MCF 10A (cell line): ENCODE results near the gene OTUB2. TPM values are rescaled to one million over a fixed set of nuclear protein-coding genes. Genes with fewer than 3 reads are reported as not detected.

ENCODE experiments used
- BruUV-seq: library from RNA; stranded (reverse); fragments of 400-500 nt; replicated peaks from 2 replicates; lab custom pipeline; 2021; lab: Mats Ljungman, UMichigan
- CTCF ChIA-PET: fragments of 300-600 bp; sonication (Branson Sonifier 250); formaldehyde crosslinking; extraction: SDS; loops from one replicate; lab custom pipeline; 2021; ENCODE audit warnings: antibody characterized with exemption, inconsistent platforms; lab: Yijun Ruan, JAX
- POLR2A ChIA-PET: fragments of 300-600, 350-650 bp; sonication (Branson Sonifier 250); formaldehyde crosslinking; extraction: SDS; loops from one replicate; lab custom pipeline; 2020; ENCODE audit warnings: antibody characterized with exemption, inconsistent platforms; lab: Yijun Ruan, JAX
- DNase-seq: peaks from one replicate; pipeline ENCODE4 v3.0.0-alpha.2; 2018; ENCODE audit not compliant: unreplicated experiment
- H3K27ac Mint-ChIP-seq: one replicate; pipeline ENCODE4 v1.8.0; 2022; ENCODE audit warnings: mild to moderate bottlenecking, low read depth, mixed read lengths; ENCODE audit not compliant: unreplicated experiment
- H3K27me3 Mint-ChIP-seq: one replicate; pipeline ENCODE4 v1.8.0; 2022; ENCODE audit warnings: mixed read lengths; ENCODE audit not compliant: insufficient read depth, unreplicated experiment
- H3K36me3 Mint-ChIP-seq: one replicate; pipeline ENCODE4 v1.8.0; 2022; ENCODE audit warnings: mild to moderate bottlenecking, moderate library complexity, mixed read lengths; ENCODE audit not compliant: insufficient read depth, unreplicated experiment
- H3K4me1 Mint-ChIP-seq: one replicate; pipeline ENCODE4 v1.8.0; 2022; ENCODE audit warnings: mixed read lengths; ENCODE audit not compliant: insufficient read depth, unreplicated experiment
- H3K4me3 Mint-ChIP-seq: one replicate; pipeline ENCODE4 v1.8.0; 2022; ENCODE audit warnings: mild to moderate bottlenecking, moderate library complexity, mixed read lengths; ENCODE audit not compliant: unreplicated experiment
- H3K9me3 Mint-ChIP-seq: one replicate; pipeline ENCODE4 v1.8.0; 2022; ENCODE audit warnings: mixed read lengths; ENCODE audit not compliant: unreplicated experiment
- CTCF ChIP-seq: fragments of 200-600 bp; IDR thresholded peaks from one replicate; pipeline ENCODE4 v1.8.0; 2022; ENCODE audit warnings: antibody characterized with exemption, mild to moderate bottlenecking; ENCODE audit not compliant: unreplicated experiment
- intact Hi-C: fragments of 100-400 bp; cut with micrococcal nuclease; formaldehyde crosslinking; loops from 2 replicates; pipeline ENCODE4 v1.14.1; 2022
- total RNA-seq: library from RNA; stranded (reverse); gene quantifications from 2 replicates; pipeline ENCODE4 v1.2.3, GENCODE V29; 2022

The OTUB2 gene
- total RNA-seq, 1 experiment from 2014 or later: 1.2 TPM

GRCh38 chr14:94018308-94018707, 7.8 kb upstream of the OTUB2 start:
- Mint-ChIP-seq H3K27ac (no peak overlapping the region), H3K27me3 (peaks cover 12% of the 10 kb centered on the region), H3K9me3 (no peaks in the 10 kb centered on the region), H3K4me1 (peaks cover 11% of the 10 kb centered on the region), H3K36me3 (no peaks in the 10 kb centered on the region), H3K4me3 (no peak overlapping the region)
- POLR2A ChIA-PET: no interaction called here
- no peak for DNase-seq
- CTCF ChIA-PET: interaction anchor here (0.5 to 1.0 kb wide), 4 partner anchors 13 to 1071 kb away, joined by 3 to 4 read pairs (median 4); no protein-coding TSS in a partner anchor
- BruUV-seq: no TSS peak
- intact Hi-C loops: no loop called here
- no peak for TF ChIP-seq CTCF

GRCh38 chr14:94019329-94019728, 6.8 kb upstream of the OTUB2 start:
- H3K4me3 Mint-ChIP-seq: no peak overlapping the region
- POLR2A ChIA-PET: interaction anchor here (0.6 to 0.7 kb wide), 2 partner anchors 31 to 743 kb away, joined by 3 read pairs; no protein-coding TSS in a partner anchor
- H3K9me3 Mint-ChIP-seq: no peaks in the 10 kb centered on the region
- H3K36me3 Mint-ChIP-seq: no peaks in the 10 kb centered on the region
- intact Hi-C loops: no loop called here
- H3K27me3 Mint-ChIP-seq: peaks cover 12% of the 10 kb centered on the region
- no TSS peak for BruUV-seq
- H3K27ac Mint-ChIP-seq: no peak overlapping the region
- CTCF ChIA-PET: interaction anchor here (0.6 to 1.5 kb wide), 4 partner anchors 17 to 117 kb away, joined by 3 to 5 read pairs (median 4); no protein-coding TSS in a partner anchor
- TF ChIP-seq CTCF: no peak
- peaks cover 11% of the 10 kb centered on the region for H3K4me1 Mint-ChIP-seq
- no peak for DNase-seq

DNA sequence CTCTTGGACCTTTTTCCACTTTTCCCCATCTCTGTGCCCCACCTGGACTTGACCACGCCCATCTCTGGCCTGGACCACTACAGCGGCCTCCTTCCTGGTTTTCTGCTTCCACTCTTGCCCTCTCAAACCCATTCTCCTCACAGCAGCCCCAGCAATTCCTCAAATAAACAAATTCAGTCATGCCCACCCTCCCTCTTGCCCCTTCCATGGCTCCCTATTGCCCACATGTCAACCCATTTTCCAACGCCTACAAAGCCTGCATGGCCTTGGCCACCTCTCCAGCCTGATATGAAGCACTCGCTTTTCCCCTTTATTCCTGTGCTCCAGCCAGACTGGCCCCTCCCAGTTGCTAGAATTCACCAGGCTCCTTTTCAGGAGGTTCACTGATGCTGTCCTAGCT, 5.9 kb upstream of the OTUB2 start:
- no TSS peak for BruUV-seq

DNA sequence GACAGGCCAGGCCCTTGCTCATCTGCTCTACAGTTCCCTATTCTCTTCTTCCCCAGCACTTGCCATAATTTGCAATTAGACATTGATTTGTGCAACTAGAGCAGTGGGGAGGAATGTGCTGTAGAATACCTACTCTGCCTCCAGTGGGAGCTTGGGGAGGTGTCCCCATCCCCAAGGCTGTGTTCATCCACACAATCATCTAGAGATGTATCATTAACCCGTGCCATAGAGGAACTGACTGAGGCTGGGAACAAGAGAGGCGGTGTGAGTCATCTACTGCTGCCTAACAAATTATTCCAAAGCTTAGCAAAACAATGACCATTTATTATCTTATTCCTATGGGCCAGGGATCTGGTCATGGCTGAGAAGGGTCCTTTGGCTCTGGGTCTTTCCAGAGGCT, 5.1 kb upstream of the OTUB2 start:
- H3K4me1 Mint-ChIP-seq: peaks cover 11% of the 10 kb centered on the region
- H3K9me3 Mint-ChIP-seq: no peaks in the 10 kb centered on the region
- ChIA-PET POLR2A (interaction anchor here (1.0 kb wide), 1 partner anchor 60 kb away, joined by 3 read pairs; the partner anchor contains the start of genes DDX24 and IFI27L1), CTCF (interaction anchor here (0.6 to 1.5 kb wide), 8 partner anchors 16 to 1627 kb away, joined by 3 to 6 read pairs (median 3); no protein-coding TSS in a partner anchor)
- peaks cover 12% of the 10 kb centered on the region for H3K27me3 Mint-ChIP-seq
- H3K4me3 Mint-ChIP-seq: no peak overlapping the region
- no peaks in the 10 kb centered on the region for H3K36me3 Mint-ChIP-seq
- BruUV-seq: no TSS peak
- no peak for TF ChIP-seq CTCF
- intact Hi-C loops: no loop called here
- H3K27ac Mint-ChIP-seq: no peak overlapping the region
- peak; percentile 21 for DNase-seq

More for the DNA sequence above, 5.9 kb upstream of the OTUB2 start:
- peaks cover 12% of the 10 kb centered on the region for H3K27me3 Mint-ChIP-seq
- H3K4me3 Mint-ChIP-seq: no peak overlapping the region
- H3K36me3 Mint-ChIP-seq: no peaks in the 10 kb centered on the region
- POLR2A ChIA-PET: no interaction called here
- no peak for TF ChIP-seq CTCF
- peaks cover 11% of the 10 kb centered on the region for H3K4me1 Mint-ChIP-seq
- H3K9me3 Mint-ChIP-seq: no peaks in the 10 kb centered on the region
- CTCF ChIA-PET: interaction anchor here (0.7 to 1.5 kb wide), 2 partner anchors 112 to 260 kb away, joined by 3 read pairs; no protein-coding TSS in a partner anchor
- intact Hi-C loops: no loop called here
- H3K27ac Mint-ChIP-seq: no peak overlapping the region
- no peak for DNase-seq
